HG03064 (cell line): ENCODE data around the gene TMEM202.
"Not testable (repeated sequence)": the region's sequence is repeated elsewhere in the genome, so short reads cannot be mapped to it uniquely, and the experiment has no call there.

Experiments
- ATAC-seq: cut with Tn5 transposase; IDR thresholded peaks from one replicate; pipeline ENCODE4 v1.9.1; 2021; ENCODE audit warnings: low read depth; ENCODE audit not compliant: unreplicated experiment

Gene TMEM202, protein sequence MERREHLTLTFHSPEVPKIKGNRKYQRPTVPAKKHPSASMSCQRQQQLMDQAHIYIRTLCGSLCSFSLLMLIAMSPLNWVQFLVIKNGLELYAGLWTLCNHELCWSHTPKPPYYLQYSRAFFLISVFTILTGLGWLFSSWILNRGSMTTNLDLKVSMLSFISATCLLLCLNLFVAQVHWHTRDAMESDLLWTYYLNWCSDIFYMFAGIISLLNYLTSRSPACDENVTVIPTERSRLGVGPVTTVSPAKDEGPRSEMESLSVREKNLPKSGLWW

GRCh38 chr15:72397796-72398588 is at the start of gene TMEM202:
TSS of gene TMEM202 (plus strand) at chr15:72398305. CDS start at chr15:72398327, 22 bp downstream.
- no peak for ATAC-seq

- no peak for ATAC-seq
These were observed 44.8 kb upstream of the TMEM202 start for GRCh38 chr15:72353266-72353665.

- no peak for ATAC-seq
These were observed 43.6 kb upstream of the TMEM202 start for GRCh38 chr15:72354496-72354895.

- ATAC-seq: no peak
These were observed 40.0 kb upstream of the TMEM202 start for GRCh38 chr15:72358121-72358520.

DNA sequence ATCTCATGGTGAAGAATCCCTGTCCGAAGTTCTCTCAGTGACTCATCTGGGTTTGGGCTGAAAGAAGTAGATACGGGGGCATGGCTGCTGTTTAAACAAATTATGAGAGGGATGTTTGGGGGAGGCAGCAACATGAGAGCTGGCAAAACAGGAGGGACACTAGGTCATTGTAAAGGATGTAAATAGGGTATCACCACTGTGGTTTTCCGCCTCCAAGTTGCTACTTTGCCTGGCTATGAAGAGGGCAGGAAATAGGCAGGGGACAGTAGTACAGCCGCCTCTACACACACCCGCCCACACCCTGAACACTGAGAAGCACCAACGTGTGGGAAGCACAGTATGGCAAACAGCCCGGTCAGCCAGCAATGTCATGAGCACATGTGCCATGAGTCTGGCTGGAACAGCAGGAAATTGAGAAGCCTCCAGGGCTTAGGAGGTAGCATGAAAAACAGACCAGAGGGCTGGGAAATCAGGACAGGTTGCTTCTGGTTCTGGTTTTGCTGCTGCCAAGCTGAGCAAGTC is 39.4 kb upstream of the TMEM202 start:
- ATAC-seq: no peak

GRCh38 chr15:72361176-72361575 is 36.9 kb upstream of the TMEM202 start:
- ATAC-seq: no peak

DNA sequence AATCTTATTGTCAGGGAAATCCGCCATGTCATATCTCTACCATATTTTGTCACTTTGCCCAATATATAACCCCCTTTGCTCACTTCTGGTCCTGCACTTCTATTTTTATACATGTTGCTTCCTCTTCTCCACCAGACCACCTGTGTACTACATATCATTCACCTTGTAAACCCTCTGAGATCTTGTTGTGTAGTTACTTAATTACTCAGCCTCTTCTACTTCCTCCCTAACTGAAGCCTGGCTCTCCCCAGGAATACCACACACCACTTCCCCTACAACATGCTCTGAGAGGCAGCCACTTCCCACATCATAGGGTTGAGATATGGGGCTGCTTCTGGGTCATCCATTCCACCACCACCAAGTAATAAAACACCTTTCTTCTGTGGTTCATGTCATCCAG is 32.3 kb upstream of the TMEM202 start:
- peak; percentile 95 for ATAC-seq

DNA sequence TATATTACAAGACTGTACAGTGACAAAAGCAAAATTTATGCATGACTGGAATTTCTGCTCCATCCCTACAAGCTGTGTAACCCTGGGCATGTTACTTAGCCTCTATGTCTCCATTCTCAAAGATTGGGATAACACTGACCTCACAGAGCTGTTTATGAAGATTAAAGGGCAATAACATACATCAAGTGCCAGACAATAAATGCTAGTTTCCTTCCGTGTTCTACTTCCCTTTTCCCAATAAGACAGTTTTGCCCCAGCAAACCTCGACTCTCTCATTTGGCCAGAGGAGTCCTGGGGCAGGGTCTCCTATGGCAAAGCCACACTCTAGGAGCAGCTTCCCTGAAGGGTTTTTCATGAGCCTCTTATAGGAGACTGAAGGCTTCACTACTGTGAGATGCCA is 29.8 kb upstream of the TMEM202 start:
- ATAC-seq: no peak

DNA sequence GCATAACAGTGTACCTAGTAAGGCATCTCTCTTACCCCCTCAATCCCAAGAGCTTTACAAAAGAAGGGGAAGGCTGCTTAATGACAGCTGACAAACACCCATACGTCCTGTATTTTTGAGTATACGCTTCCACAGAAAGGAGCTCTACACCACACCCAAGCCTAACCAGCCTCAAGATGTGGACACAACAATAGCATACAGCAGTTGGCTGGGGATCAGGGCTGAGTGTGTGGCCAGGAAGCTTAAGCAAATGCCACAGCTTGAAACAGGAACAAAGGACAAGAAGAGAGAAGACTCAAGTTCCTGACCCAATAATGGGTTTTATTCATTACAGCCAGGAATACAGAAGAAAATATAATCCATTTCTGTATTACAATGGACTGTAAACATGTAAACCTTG is 29.2 kb upstream of the TMEM202 start:
- no peak for ATAC-seq

- no peak for ATAC-seq
These were observed 28.1 kb upstream of the TMEM202 start for GRCh38 chr15:72369964-72370363.

- ATAC-seq: no peak
These were observed 25.7 kb upstream of the TMEM202 start for GRCh38 chr15:72372361-72372760.

GRCh38 chr15:72375501-72375845 is 22.6 kb upstream of the TMEM202 start:
- ATAC-seq: peak; percentile 36

DNA sequence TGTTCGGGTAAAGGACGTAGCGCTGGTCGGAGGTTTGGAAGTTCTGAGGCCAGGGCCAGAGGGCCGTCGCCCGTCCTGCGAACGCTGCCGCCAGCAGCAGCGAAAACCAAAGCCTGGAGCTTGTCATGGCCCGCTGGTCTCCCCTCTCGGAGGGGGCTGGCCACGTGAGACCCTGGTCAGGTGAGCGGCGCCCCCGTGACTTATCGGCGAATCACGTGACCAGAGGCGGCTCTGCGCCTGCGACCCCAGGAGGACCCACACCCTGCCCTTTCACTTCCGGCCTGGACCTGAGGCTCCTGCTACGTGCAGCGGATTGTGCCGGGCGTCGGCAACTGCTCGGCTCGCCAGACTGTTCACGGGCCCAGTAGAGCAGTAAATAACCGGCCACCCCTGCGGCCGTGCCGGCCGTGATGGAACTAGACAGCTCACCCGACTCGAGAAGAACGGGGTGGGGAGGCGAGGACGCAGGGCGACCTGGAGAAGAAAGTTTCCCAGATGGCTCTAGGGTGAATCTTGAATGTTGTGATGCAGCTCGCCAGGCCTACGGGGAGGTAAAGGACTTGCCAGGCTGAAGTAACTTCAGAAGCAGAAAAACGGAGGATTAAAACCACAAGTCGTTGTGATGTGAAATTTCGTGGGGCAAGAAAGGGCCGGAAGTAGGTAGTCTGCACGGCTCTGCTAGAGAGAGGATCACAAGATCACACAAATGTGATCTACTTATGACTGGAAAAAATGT is 22.1 kb upstream of the TMEM202 start, which contains the start of gene HEXA:
Gene HEXA (minus strand): TSS at position 169 of the 736 bp plus-strand sequence. CDS start 42 bp downstream, at position 127.
- ATAC-seq: peak; percentile 76

- no peak for ATAC-seq
These were observed 20.8 kb upstream of the TMEM202 start for GRCh38 chr15:72377331-72377730.

DNA sequence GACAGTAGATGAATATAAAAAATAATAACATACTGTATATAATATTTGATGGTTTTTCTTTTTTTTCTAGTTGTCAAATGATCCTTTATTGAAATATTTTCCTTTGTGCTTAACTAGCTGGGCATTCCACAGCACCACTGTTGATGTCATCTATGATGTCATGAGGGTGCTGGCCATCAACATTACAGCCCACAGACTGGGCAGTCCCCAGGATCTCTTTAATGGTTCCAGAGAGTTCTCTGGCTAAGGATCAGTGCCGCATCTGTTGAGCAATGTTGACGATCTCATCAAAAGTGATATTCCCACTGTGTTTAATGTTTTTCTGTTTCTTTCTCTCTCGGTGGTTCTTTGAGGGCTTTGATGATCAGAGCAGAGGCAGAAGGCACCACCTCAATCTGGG is 19.0 kb upstream of the TMEM202 start:
- ATAC-seq: not testable (repeated sequence)

GRCh38 chr15:72379856-72380430 is 18.2 kb upstream of the TMEM202 start:
- ATAC-seq: no peak

DNA sequence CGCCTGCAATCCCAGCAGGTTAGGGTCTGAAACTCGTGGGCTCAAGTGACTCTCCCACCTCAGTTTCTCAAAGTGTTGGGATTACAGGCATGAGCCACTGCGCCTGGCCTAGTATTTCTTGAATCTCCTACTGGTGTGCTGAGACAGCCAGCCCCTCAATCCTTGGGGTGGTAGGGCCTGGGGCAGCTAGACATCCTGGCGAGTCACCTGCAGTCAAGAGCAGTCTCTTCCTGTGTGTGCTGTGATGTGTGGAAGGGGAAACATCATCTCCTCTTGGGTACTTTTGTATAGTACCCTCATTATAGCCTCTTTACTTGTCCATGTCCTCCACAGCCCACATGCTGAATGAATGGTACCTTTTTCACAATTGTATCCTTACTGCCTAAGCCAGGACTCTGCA is 17.4 kb upstream of the TMEM202 start:
- no peak for ATAC-seq

DNA sequence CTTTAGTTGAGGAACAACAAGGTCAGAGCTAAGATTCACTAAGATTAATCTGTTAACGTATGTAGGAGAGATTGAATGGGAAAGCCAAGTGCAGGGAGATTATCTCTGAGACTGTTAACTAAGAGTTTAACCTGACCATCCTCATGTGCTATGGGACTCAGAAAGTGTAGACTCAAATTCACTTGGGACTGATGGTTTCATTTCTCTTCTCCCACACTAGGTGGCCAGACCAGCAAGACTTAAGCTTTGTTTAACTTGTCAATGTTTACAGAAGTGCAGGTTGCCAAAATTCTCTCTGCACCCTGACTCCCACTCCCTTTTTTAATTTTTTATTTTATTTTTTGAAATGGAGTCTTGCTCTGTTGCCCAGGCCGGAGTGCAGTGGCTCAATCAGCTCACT is 16.0 kb upstream of the TMEM202 start:
- no peak for ATAC-seq

- no peak for ATAC-seq
These were observed 10.4 kb upstream of the TMEM202 start for GRCh38 chr15:72387741-72388140.

GRCh38 chr15:72389231-72389630 is 8.9 kb upstream of the TMEM202 start:
- no peak for ATAC-seq

- not testable (repeated sequence) for ATAC-seq
These were observed 1.8 kb upstream of the TMEM202 start for GRCh38 chr15:72396331-72396730.
